ENCODE measurements around the gene UCK2. TPM values are rescaled to one million over a fixed set of nuclear protein-coding genes. Genes with fewer than 3 reads are reported as not detected.

UCK2 gene
- total RNA-seq, 2 experiments from 2014 or later, result 0.67 to 0.71 TPM

DNA sequence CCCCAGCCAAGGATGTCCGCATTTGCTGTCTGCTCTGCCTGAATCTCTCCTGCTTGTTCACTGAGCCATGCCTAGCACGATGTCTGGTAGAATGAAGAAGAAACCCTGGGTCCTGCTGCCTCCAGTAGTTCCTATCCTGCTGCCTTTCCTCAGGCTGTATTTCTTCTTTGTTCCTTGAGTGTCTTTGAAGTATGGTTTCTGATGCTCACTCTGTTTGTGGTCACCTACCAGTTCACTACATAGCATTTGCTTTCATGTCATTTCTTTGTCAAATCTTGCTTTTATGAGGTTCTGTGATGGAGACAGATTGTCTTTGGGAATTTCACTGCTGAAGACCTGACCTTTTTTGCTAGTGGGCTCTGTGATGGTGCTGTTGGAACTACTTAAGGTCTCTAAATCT is 5.9 kb downstream of the UCK2 start:
- intact Hi-C loops (cut with DNase I, micrococcal nuclease), result no loop called here
- Histone ChIP-seq H3K27me3 (ENCODE audit: control insufficient read depth in 1 of 2, insufficient read depth in 2 of 2, low read length in 2 of 2) (no peaks in the 10 kb centered on the region), H3K36me3 (ENCODE audit: insufficient read depth, low read length) (no peaks in the 10 kb centered on the region), H3K4me3 (ENCODE audit: low read length) (no peak overlapping the region), H3K27ac (ENCODE audit: low read depth in 1 of 2, low read length in 2 of 2) (no peak overlapping the region), H3K4me1 (ENCODE audit: insufficient read depth, low read length) (peaks cover 10% of the 10 kb centered on the region), H3K9me3 (ENCODE audit: control insufficient read depth in 1 of 2, insufficient read depth in 1 of 2, low read length in 2 of 2) (no peaks in the 10 kb centered on the region)
- ATAC-seq (ENCODE audit: poor library complexity) (no peak), DNase-seq (no peak)
- TF ChIP-seq, protein P1, sequence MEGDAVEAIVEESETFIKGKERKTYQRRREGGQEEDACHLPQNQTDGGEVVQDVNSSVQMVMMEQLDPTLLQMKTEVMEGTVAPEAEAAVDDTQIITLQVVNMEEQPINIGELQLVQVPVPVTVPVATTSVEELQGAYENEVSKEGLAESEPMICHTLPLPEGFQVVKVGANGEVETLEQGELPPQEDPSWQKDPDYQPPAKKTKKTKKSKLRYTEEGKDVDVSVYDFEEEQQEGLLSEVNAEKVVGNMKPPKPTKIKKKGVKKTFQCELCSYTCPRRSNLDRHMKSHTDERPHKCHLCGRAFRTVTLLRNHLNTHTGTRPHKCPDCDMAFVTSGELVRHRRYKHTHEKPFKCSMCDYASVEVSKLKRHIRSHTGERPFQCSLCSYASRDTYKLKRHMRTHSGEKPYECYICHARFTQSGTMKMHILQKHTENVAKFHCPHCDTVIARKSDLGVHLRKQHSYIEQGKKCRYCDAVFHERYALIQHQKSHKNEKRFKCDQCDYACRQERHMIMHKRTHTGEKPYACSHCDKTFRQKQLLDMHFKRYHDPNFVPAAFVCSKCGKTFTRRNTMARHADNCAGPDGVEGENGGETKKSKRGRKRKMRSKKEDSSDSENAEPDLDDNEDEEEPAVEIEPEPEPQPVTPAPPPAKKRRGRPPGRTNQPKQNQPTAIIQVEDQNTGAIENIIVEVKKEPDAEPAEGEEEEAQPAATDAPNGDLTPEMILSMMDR (IDR thresholded peaks at IDR 0.05), result no peak
- no peaks in the 10 kb centered on the region for H3K9me3 Mint-ChIP-seq
- no peak overlapping the region for H3K4me3 Mint-ChIP-seq
- H3K36me3 Mint-ChIP-seq (ENCODE audit: low read depth), result peaks cover 3% of the 10 kb centered on the region
- CTCF ChIA-PET, result no interaction called here
- no peak overlapping the region for H3K27ac Mint-ChIP-seq
- POLR2A ChIA-PET, result no interaction called here
- peaks cover 13% of the 10 kb centered on the region for H3K4me1 Mint-ChIP-seq (ENCODE audit: low read depth)
- H3K27me3 Mint-ChIP-seq, result no peaks in the 10 kb centered on the region

DNA sequence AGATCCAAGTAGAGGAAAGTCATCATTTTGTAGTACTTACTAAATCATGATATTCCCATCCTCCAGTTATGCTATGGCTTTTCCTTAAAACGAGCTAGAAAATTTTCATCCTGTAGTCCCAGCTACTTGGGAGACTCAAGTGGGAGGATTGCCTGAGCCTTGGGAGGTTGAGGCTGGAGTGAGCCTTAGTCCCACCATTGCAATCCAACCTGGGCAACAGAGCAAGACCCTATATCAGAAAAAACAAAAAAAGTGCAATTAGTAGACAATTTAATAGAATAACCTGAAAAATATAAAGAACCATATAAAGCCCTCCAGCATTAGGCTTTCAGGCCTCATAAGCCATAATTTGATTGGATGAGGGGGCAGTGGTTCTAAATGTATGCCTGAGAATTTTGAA is 6.8 kb downstream of the UCK2 start:
- Mint-ChIP-seq H3K36me3 (ENCODE audit: low read depth) (no peaks in the 10 kb centered on the region), H3K27me3 (no peaks in the 10 kb centered on the region), H3K4me1 (ENCODE audit: low read depth) (peaks cover 4% of the 10 kb centered on the region), H3K27ac (no peak overlapping the region), H3K4me3 (no peak overlapping the region), H3K9me3 (no peaks in the 10 kb centered on the region)
- no peak for ATAC-seq (ENCODE audit: poor library complexity)
- ChIA-PET CTCF (no interaction called here), POLR2A (no interaction called here)
- Histone ChIP-seq H3K4me1 (ENCODE audit: insufficient read depth, low read length) (peaks cover 1% of the 10 kb centered on the region), H3K27ac (ENCODE audit: low read depth in 1 of 2, low read length in 2 of 2) (no peak overlapping the region), H3K9me3 (ENCODE audit: control insufficient read depth in 1 of 2, insufficient read depth in 1 of 2, low read length in 2 of 2) (no peaks in the 10 kb centered on the region), H3K4me3 (ENCODE audit: low read length) (no peak overlapping the region), H3K27me3 (ENCODE audit: control insufficient read depth in 1 of 2, insufficient read depth in 2 of 2, low read length in 2 of 2) (no peaks in the 10 kb centered on the region), H3K36me3 (ENCODE audit: insufficient read depth, low read length) (no peaks in the 10 kb centered on the region)
- DNase-seq, result no peak
- TF ChIP-seq, protein P1 (IDR thresholded peaks at IDR 0.05), result no peak
- intact Hi-C loops (cut with DNase I, micrococcal nuclease), result no loop called here

DNA sequence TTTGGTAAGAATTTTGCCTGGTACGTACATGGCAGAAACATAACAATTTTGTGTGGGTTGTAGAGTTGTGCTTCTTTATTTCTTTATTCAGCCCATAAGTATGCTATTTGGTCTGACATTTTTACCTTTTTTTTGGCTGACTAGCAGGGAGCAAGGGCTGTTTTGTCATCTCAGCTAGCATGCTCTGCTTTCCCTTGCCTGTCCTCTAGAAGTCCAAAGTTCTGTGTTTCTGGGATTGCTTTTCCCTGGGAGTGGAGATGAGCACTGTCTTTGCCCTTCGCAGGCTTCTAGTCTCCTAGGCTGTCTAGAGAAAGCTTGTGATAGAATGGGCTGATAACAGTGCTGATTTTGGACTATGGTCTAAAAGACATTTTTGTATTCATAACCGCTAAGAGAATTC is 7.5 kb downstream of the UCK2 start:
- H3K4me3 Mint-ChIP-seq, result no peak overlapping the region
- H3K9me3 ChIP-seq (ENCODE audit: control insufficient read depth in 1 of 2, insufficient read depth in 1 of 2, low read length in 2 of 2), result no peaks in the 10 kb centered on the region
- intact Hi-C loops (cut with DNase I, micrococcal nuclease), result no loop called here
- ChIA-PET CTCF (no interaction called here), POLR2A (no interaction called here)
- H3K4me1 ChIP-seq (ENCODE audit: insufficient read depth, low read length), result no peaks in the 10 kb centered on the region
- H3K4me3 ChIP-seq (ENCODE audit: low read length), result no peak overlapping the region
- H3K27me3 Mint-ChIP-seq, result no peaks in the 10 kb centered on the region
- no peak for DNase-seq
- no peaks in the 10 kb centered on the region for H3K36me3 ChIP-seq (ENCODE audit: insufficient read depth, low read length)
- H3K9me3 Mint-ChIP-seq, result no peaks in the 10 kb centered on the region
- no peak overlapping the region for H3K27ac Mint-ChIP-seq
- no peak for ATAC-seq (ENCODE audit: poor library complexity)
- H3K27ac ChIP-seq (ENCODE audit: low read depth in 1 of 2, low read length in 2 of 2), result no peak overlapping the region
- no peaks in the 10 kb centered on the region for H3K27me3 ChIP-seq (ENCODE audit: control insufficient read depth in 1 of 2, insufficient read depth in 2 of 2, low read length in 2 of 2)
- no peaks in the 10 kb centered on the region for H3K4me1 Mint-ChIP-seq (ENCODE audit: low read depth)
- TF ChIP-seq, protein P1 (IDR thresholded peaks at IDR 0.05), result no peak
- H3K36me3 Mint-ChIP-seq (ENCODE audit: low read depth), result no peaks in the 10 kb centered on the region

Data from CD4-positive, alpha-beta T cell (primary cell).